OCI-LY7 (cell line): Measurements from ENCODE around the gene BLOC1S4. TPM values are rescaled to one million over a fixed set of nuclear protein-coding genes. Genes with fewer than 3 reads are reported as not detected.
A peak's percentile ranks its signal among the peaks of the same experiment; 100 is the strongest.

Experiments
- BruUV-seq: library from RNA; stranded (reverse); fragments of 400-500 nt; replicated peaks from 2 replicates; lab custom pipeline; 2021; lab: Mats Ljungman, UMichigan
- CTCF ChIA-PET: fragments of 300-600 bp; sonication (Branson Sonifier 250); formaldehyde crosslinking; loops from one replicate; lab custom pipeline; 2022; ENCODE audit warnings: antibody characterized with exemption; ENCODE audit not compliant: unreplicated experiment; lab: Charles Lee
- POLR2A ChIA-PET: fragments of 300-600 bp; sonication (Branson Sonifier 250); formaldehyde crosslinking; loops from one replicate; lab custom pipeline; 2022; ENCODE audit warnings: antibody characterized with exemption; lab: Charles Lee
- DNase-seq: peaks from one replicate; pipeline ENCODE4 v3.0.0-alpha.2; 2015; ENCODE audit warnings: low spot score
- H2AFZ ChIP-seq: fragments of 200-600 bp; sonication (generic), shearing (Covaris generic); 2 replicates; pipeline ENCODE4 v1.6.1; 2014; ENCODE audit warnings: mild to moderate bottlenecking, antibody characterized with exemption, low read length, moderate library complexity
- H3K27ac ChIP-seq: fragments of 200-600 bp; sonication (generic); 2 replicates; pipeline ENCODE4 v1.5.1; 2014; ENCODE audit warnings: mixed run types, low read depth, mild to moderate bottlenecking, moderate library complexity, low read length, inconsistent platforms; ENCODE audit not compliant: poor library complexity, severe bottlenecking
- H3K36me3 ChIP-seq: fragments of 200-600 bp; sonication (generic); 2 replicates; pipeline ENCODE4 v1.6.1; 2014; ENCODE audit warnings: mild to moderate bottlenecking, antibody characterized with exemption, low read length, moderate library complexity, mixed read lengths; ENCODE audit not compliant: insufficient read depth
- H3K4me1 ChIP-seq: fragments of 200-600 bp; sonication (generic); 2 replicates; pipeline ENCODE4 v1.5.1; 2014; ENCODE audit warnings: mild to moderate bottlenecking, low read length; ENCODE audit not compliant: insufficient read depth, poor library complexity, severe bottlenecking
- H3K4me2 ChIP-seq: fragments of 200-600 bp; sonication (generic); 2 replicates; pipeline ENCODE4 v1.6.1; 2014; ENCODE audit warnings: mild to moderate bottlenecking, low read length
- H3K4me3 ChIP-seq: fragments of 200-600 bp; sonication (generic); 2 replicates; pipeline ENCODE4 v1.5.1; 2014; ENCODE audit warnings: mild to moderate bottlenecking, low read depth, low read length; ENCODE audit not compliant: poor library complexity, severe bottlenecking
- H3K79me2 ChIP-seq: fragments of 200-600 bp; sonication (generic); 2 replicates; pipeline ENCODE4 v1.6.1; 2016; ENCODE audit warnings: low read depth, mild to moderate bottlenecking, low read length, moderate library complexity, mixed read lengths; ENCODE audit not compliant: insufficient read depth
- H3K9me2 ChIP-seq: fragments of 200-600 bp; sonication (generic); 2 replicates; pipeline ENCODE4 v1.6.1; 2016; ENCODE audit warnings: mild to moderate bottlenecking, low read length, mixed read lengths; ENCODE audit not compliant: insufficient read depth
- H3K9me3 ChIP-seq: fragments of 200-600 bp; sonication (generic); 2 replicates; pipeline ENCODE4 v1.6.1; 2014; ENCODE audit warnings: mild to moderate bottlenecking, mixed run types, low read length, mixed read lengths
- H4K20me1 ChIP-seq: fragments of 200-600 bp; sonication (generic); 2 replicates; pipeline ENCODE4 v1.6.1; 2014; ENCODE audit warnings: mild to moderate bottlenecking, antibody characterized with exemption, low read length, moderate library complexity, mixed read lengths; ENCODE audit not compliant: insufficient read depth
- CTCF ChIP-seq: fragments of 200-600 bp; sonication (generic); conservative IDR thresholded peaks from 2 replicates; pipeline ENCODE4 v1.5.1; 2014; ENCODE audit warnings: mild to moderate bottlenecking, antibody characterized with exemption, low read length, moderate library complexity, mixed read lengths
- EZH2phosphoT487 ChIP-seq: fragments of 200-600 bp; sonication (generic); IDR thresholded peaks from 2 replicates; pipeline ENCODE4 v1.6.1; 2018; ENCODE audit warnings: low read depth, borderline replicate concordance, mild to moderate bottlenecking, mixed run types, antibody characterized with exemption, low read length, moderate library complexity, mixed read lengths
- intact Hi-C: fragments of 100-400 bp; cut with micrococcal nuclease; formaldehyde crosslinking; loops from one replicate; pipeline ENCODE4 v1.10.0; 2022; ENCODE audit not compliant: unreplicated experiment
- total RNA-seq, 2 experiments: library from RNA; depleted of rRNA in 1 of 2; stranded (reverse); fragments of >200 nt in 1 of 2; shearing (Covaris generic) in 1 of 2; gene quantifications; 2 replicates each; pipeline ENCODE4 v1.2.3, GENCODE V29; 2014 to 2022

BLOC1S4 gene
- total RNA-seq, 2 experiments from 2014 or later, result 32.3 to 36.1 TPM

- Histone ChIP-seq H3K9me2 (no peaks in the 10 kb centered on the region), H3K9me3 (no peaks in the 10 kb centered on the region), H3K4me2 (peak overlapping the region; percentile 77), H3K79me2 (peaks cover 25% of the 10 kb centered on the region), H3K4me3 (peak overlapping the region; percentile 78), H3K4me1 (peaks cover 24% of the 10 kb centered on the region), H2AFZ (peak overlapping the region; percentile 88; the same call in 1 of the 2 replicates), H3K36me3 (peaks cover 35% of the 10 kb centered on the region), H3K27ac (peak overlapping the region; percentile 85), H4K20me1 (peaks cover 13% of the 10 kb centered on the region)
- ChIA-PET POLR2A (interaction anchor here (0.6 to 2.1 kb wide), 20 partner anchors 10 to 1761 kb away, joined by 3 to 12 read pairs (median 4); partner anchors contain the start of genes MRFAP1 and MRFAP1L1), CTCF (interaction anchor here (0.9 to 1.3 kb wide), 4 partner anchors 35 to 45 kb away, joined by 3 read pairs; no protein-coding TSS in a partner anchor)
- TF ChIP-seq EZH2phosphoT487 (no peak), CTCF (no peak)
- peak; percentile 93 for DNase-seq
- intact Hi-C loops, result loop anchor here (1.0 to 2.0 kb wide), 4 partner anchors 34 to 394 kb away; partner anchors contain the start of genes BLOC1S4, GRPEL1, MRFAP1 and MRFAP1L1
- TSS peak; percentile 82 for BruUV-seq
Measured at GRCh38 chr4:6673660-6674499, 42.1 kb upstream of the BLOC1S4 start.

GRCh38 chr4:6674500-6675149 is 41.3 kb upstream of the BLOC1S4 start:
- peaks cover 25% of the 10 kb centered on the region for H3K79me2 ChIP-seq
- H3K9me3 ChIP-seq, result no peaks in the 10 kb centered on the region
- POLR2A ChIA-PET, result interaction anchor here (0.6 to 1.8 kb wide), 7 partner anchors 25 to 100 kb away, joined by 3 to 10 read pairs (median 4); no protein-coding TSS in a partner anchor
- no TSS peak for BruUV-seq
- H3K4me2 ChIP-seq, result peak overlapping the region; percentile 77
- DNase-seq, result peak; percentile 72
- H3K4me3 ChIP-seq, result peak overlapping the region; percentile 78
- peaks cover 40% of the 10 kb centered on the region for H3K36me3 ChIP-seq
- peaks cover 13% of the 10 kb centered on the region for H4K20me1 ChIP-seq
- H3K9me2 ChIP-seq, result no peaks in the 10 kb centered on the region
- H3K4me1 ChIP-seq, result peaks cover 24% of the 10 kb centered on the region
- peak overlapping the region; percentile 85 for H3K27ac ChIP-seq
- intact Hi-C loops, result loop anchor here (1.0 to 2.0 kb wide), 4 partner anchors 34 to 394 kb away; partner anchors contain the start of genes BLOC1S4, GRPEL1, MRFAP1 and MRFAP1L1
- H2AFZ ChIP-seq, result no peak overlapping the region
- peak; percentile 72 for TF ChIP-seq CTCF
- no peak for TF ChIP-seq EZH2phosphoT487
- CTCF ChIA-PET, result interaction anchor here (0.6 to 1.3 kb wide), 3 partner anchors 12 to 43 kb away, joined by 3 read pairs; no protein-coding TSS in a partner anchor
